Esophagus squamous epithelium (tissue), 4 donors: ENCODE results near the gene APBA2.

Experiments used
- CTCF ChIP-seq, 6 experiments: fragments of 450-650 bp in 4 of 6; fragments of 200-600 bp in 2 of 6; sonication (generic) in 2 of 6; IDR thresholded peaks; one replicate each; pipeline ENCODE4 v1.5.1; 2016 to 2019; ENCODE audit warnings: antibody characterized with exemption in 6 of 6, mild to moderate bottlenecking in 4 of 6, moderate library complexity in 4 of 6
- POLR2A ChIP-seq, 4 donors: fragments of 450-650 bp; IDR thresholded peaks; one replicate each; pipeline ENCODE4 v1.6.1; 2017; ENCODE audit warnings: antibody characterized with exemption in 4 of 4, mild to moderate bottlenecking in 4 of 4, moderate library complexity in 3 of 4

- TF ChIP-seq POLR2A (IDR thresholded peaks at IDR 0.05) (no peak), CTCF (IDR thresholded peaks at IDR 0.05) (no peak)
Measured at GRCh38 chr15:29110176-29110575, 224.4 kb downstream of the APBA2 start.
